Neural cell (in vitro differentiated cells): ENCODE measurements around the gene XRN1. TPM values are rescaled to one million over a fixed set of nuclear protein-coding genes. Genes with fewer than 3 reads are reported as not detected.

Experiments
- H2AFZ ChIP-seq: fragments of 200-600, 300-800 bp; sonication (generic), shearing (Covaris generic); 2 replicates; pipeline ENCODE4 v1.6.0; 2014; ENCODE audit warnings: low read depth, mild to moderate bottlenecking, antibody characterized with exemption, low read length, moderate library complexity
- H3F3A ChIP-seq: fragments of 200-600 bp; shearing (Covaris generic); 2 replicates; pipeline ENCODE4 v1.6.1; 2016; ENCODE audit warnings: mild to moderate bottlenecking, moderate library complexity, mixed read lengths, antibody characterized with exemption, low read length; ENCODE audit not compliant: insufficient read depth, poor library complexity, severe bottlenecking
- H3K27ac ChIP-seq: fragments of 200-600, 300-800 bp; sonication (generic), shearing (Covaris generic); 2 replicates; pipeline ENCODE4 v1.5.1; 2014; ENCODE audit warnings: mild to moderate bottlenecking, low read length, moderate library complexity
- H3K27me3 ChIP-seq: fragments of 300-800, 200-600 bp; sonication (generic), shearing (Covaris generic); 2 replicates; pipeline ENCODE4 v1.6.0; 2014; ENCODE audit warnings: mild to moderate bottlenecking, low read depth, low read length, moderate library complexity; ENCODE audit not compliant: insufficient read depth
- H3K36me3 ChIP-seq: fragments of 300-800, 200-600 bp; sonication (generic), shearing (Covaris generic); 2 replicates; pipeline ENCODE4 v1.5.1; 2014; ENCODE audit warnings: mild to moderate bottlenecking, antibody characterized with exemption, low read length, moderate library complexity; ENCODE audit not compliant: insufficient read depth
- H3K4me2 ChIP-seq: fragments of 300-800, 200-600 bp; sonication (generic), shearing (Covaris generic); 2 replicates; pipeline ENCODE4 v1.6.0; 2014; ENCODE audit warnings: mild to moderate bottlenecking, low read length
- H3K4me3 ChIP-seq: fragments of 300-800, 200-600 bp; sonication (generic), shearing (Covaris generic); 2 replicates; pipeline ENCODE4 v1.5.1; 2014; ENCODE audit warnings: mild to moderate bottlenecking, low read length, moderate library complexity
- H3K79me2 ChIP-seq: fragments of 200-600 bp; shearing (Covaris generic); replicated peaks from 2 replicates; pipeline ENCODE4 v1.6.0; 2014; ENCODE audit warnings: mild to moderate bottlenecking, low read length, moderate library complexity; ENCODE audit not compliant: insufficient read depth
- H3K9ac ChIP-seq: fragments of 300-800, 200-600 bp; sonication (generic), shearing (Covaris generic); 2 replicates; pipeline ENCODE4 v1.6.1; 2016; ENCODE audit warnings: mild to moderate bottlenecking, low read length, mixed read lengths
- H3K9me2 ChIP-seq: fragments of 200-600 bp; shearing (Covaris generic); 2 replicates; pipeline ENCODE4 v1.6.1; 2016; ENCODE audit warnings: mild to moderate bottlenecking, low read length, mixed read lengths; ENCODE audit not compliant: insufficient read depth
- H3K9me3 ChIP-seq: fragments of 200-600, 300-800 bp; sonication (generic), shearing (Covaris generic); 2 replicates; pipeline ENCODE4 v1.6.1; 2016; ENCODE audit warnings: mild to moderate bottlenecking, mixed run types, low read length, moderate library complexity, mixed read lengths
- H4K20me1 ChIP-seq: fragments of 200-600 bp; shearing (Covaris generic); 2 replicates; pipeline ENCODE4 v1.6.1; 2016; ENCODE audit warnings: mild to moderate bottlenecking, mixed run types; ENCODE audit not compliant: insufficient read depth
- CTCF ChIP-seq: fragments of 450-650 bp; IDR thresholded peaks from 2 replicates; pipeline ENCODE4 v1.5.1; 2014; ENCODE audit warnings: antibody characterized with exemption, mild to moderate bottlenecking, moderate library complexity; ENCODE audit not compliant: poor library complexity, severe bottlenecking
- EP300 ChIP-seq: fragments of 450-650 bp; conservative IDR thresholded peaks from 2 replicates; pipeline ENCODE4 v1.6.1; 2014; ENCODE audit warnings: antibody characterized with exemption, mild to moderate bottlenecking, moderate library complexity; ENCODE audit not compliant: poor library complexity, severe bottlenecking
- EZH2 ChIP-seq: fragments of 200-600, 300-800 bp; shearing (Covaris generic), sonication (generic); IDR thresholded peaks from 2 replicates; pipeline ENCODE4 v1.6.1; 2014; ENCODE audit warnings: antibody characterized with exemption, low read length, borderline replicate concordance, mild to moderate bottlenecking; ENCODE audit not compliant: insufficient read depth, poor library complexity, severe bottlenecking
- MXI1 ChIP-seq: fragments of 450-650 bp; conservative IDR thresholded peaks from 2 replicates; pipeline ENCODE4 v1.6.1; 2014; ENCODE audit warnings: antibody characterized with exemption, mild to moderate bottlenecking; ENCODE audit not compliant: poor library complexity, severe bottlenecking
- POLR2AphosphoS5 ChIP-seq: IDR thresholded peaks from 2 replicates; pipeline ENCODE4 v1.6.1; 2012
- RAD21 ChIP-seq: fragments of 450-650 bp; conservative IDR thresholded peaks from 2 replicates; pipeline ENCODE4 v1.6.1; 2014; ENCODE audit warnings: antibody characterized with exemption, mild to moderate bottlenecking, moderate library complexity
- REST ChIP-seq: IDR thresholded peaks from 2 replicates; pipeline ENCODE4 v1.6.1; 2012; ENCODE audit warnings: borderline replicate concordance
- SMC3 ChIP-seq: fragments of 450-650 bp; conservative IDR thresholded peaks from 2 replicates; pipeline ENCODE4 v1.6.1; 2014; ENCODE audit warnings: antibody characterized with exemption, mild to moderate bottlenecking, moderate library complexity; ENCODE audit not compliant: poor library complexity
- TAF1 ChIP-seq: IDR thresholded peaks from 2 replicates; pipeline ENCODE4 v1.6.1; 2012; ENCODE audit warnings: low read depth
- polyA plus RNA-seq: library from polyadenylated mRNA; depleted of rRNA; stranded (reverse); fragments of >200 nt; gene quantifications from 2 replicates; pipeline ENCODE4 v1.2.3, GENCODE V29; 2014

Gene XRN1
- polyA plus RNA-seq, 1 donor from 2014 or later: 21.1 TPM

DNA sequence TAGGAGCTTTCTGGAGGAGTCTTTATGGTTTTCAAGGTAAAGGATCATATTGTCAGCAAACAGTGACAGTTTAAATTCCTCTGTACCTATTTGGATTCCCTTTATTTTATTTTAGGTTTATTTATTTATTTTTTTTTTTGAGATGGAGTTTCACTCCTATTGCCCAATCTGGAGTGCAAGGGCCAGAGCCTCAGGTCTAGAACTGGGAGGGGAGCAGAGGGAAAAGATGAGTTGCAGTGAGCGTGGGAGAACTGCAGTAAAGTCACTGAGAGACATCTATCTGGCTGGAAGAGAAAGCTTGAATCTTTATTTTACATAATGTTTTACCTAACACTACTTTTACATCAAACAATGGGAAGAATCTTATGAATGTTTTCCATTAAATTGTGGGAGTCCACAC lies 172.9 kb downstream of the XRN1 start:
- no peak overlapping the region for H3K4me3 ChIP-seq
- no peaks in the 10 kb centered on the region for H3K79me2 ChIP-seq
- no peak overlapping the region for H3K9ac ChIP-seq
- H2AFZ ChIP-seq: no peak overlapping the region
- H3F3A ChIP-seq: no peaks in the 10 kb centered on the region
- H3K36me3 ChIP-seq: no peaks in the 10 kb centered on the region
- no peak overlapping the region for H3K4me2 ChIP-seq
- no peak overlapping the region for H3K27ac ChIP-seq
- TF ChIP-seq EP300 (no peak), POLR2AphosphoS5 (no peak), EZH2 (no peak), MXI1 (no peak), TAF1 (no peak), REST (no peak), SMC3 (no peak), RAD21 (no peak), CTCF (no peak)
- H3K9me3 ChIP-seq: no peaks in the 10 kb centered on the region
- H3K27me3 ChIP-seq: no peaks in the 10 kb centered on the region
- H3K9me2 ChIP-seq: no peaks in the 10 kb centered on the region
- no peaks in the 10 kb centered on the region for H4K20me1 ChIP-seq

GRCh38 chr3:142273501-142273900 lies 174.3 kb downstream of the XRN1 start:
- no peaks in the 10 kb centered on the region for H3K36me3 ChIP-seq
- H3K27ac ChIP-seq: no peak overlapping the region
- H3K79me2 ChIP-seq: no peaks in the 10 kb centered on the region
- no peaks in the 10 kb centered on the region for H3K9me2 ChIP-seq
- H3K4me2 ChIP-seq: no peak overlapping the region
- H4K20me1 ChIP-seq: no peaks in the 10 kb centered on the region
- H3K27me3 ChIP-seq: no peaks in the 10 kb centered on the region
- H3K9me3 ChIP-seq: no peaks in the 10 kb centered on the region
- no peaks in the 10 kb centered on the region for H3F3A ChIP-seq
- peak overlapping the region; percentile 4 for H2AFZ ChIP-seq
- H3K4me3 ChIP-seq: no peak overlapping the region
- TF ChIP-seq TAF1: no peak
- TF ChIP-seq RAD21: no peak
- no peak for TF ChIP-seq REST
- TF ChIP-seq MXI1: no peak
- no peak for TF ChIP-seq SMC3
- TF ChIP-seq EP300: no peak
- no peak for TF ChIP-seq POLR2AphosphoS5
- no peak for TF ChIP-seq EZH2
- TF ChIP-seq CTCF: no peak
- H3K9ac ChIP-seq: no peak overlapping the region
